22Rv1 (cell line): ENCODE data around the gene LNPEP.
"Not testable (repeated sequence)": the region's sequence is repeated elsewhere in the genome, so short reads cannot be mapped to it uniquely, and the experiment has no call there.

ENCODE experiments used
- H3K27ac ChIP-seq: fragments of 450-650 bp; 2 replicates; pipeline ENCODE4 v1.5.1; 2017
- ZFX ChIP-seq: fragments of 450-650 bp; IDR thresholded peaks from 2 replicates; pipeline ENCODE4 v1.6.1; 2017; ENCODE audit warnings: antibody characterized with exemption, borderline replicate concordance
- TF ChIP-seq, protein P1 (sequence below): fragments of 450-650 bp; IDR thresholded peaks from 2 replicates; pipeline ENCODE4 v1.5.1; 2017; ENCODE audit warnings: mild to moderate bottlenecking

Gene LNPEP

GRCh38 chr5:96930058-96930457 is 5.8 kb upstream of the LNPEP start:
- no peak overlapping the region for H3K27ac ChIP-seq
- TF ChIP-seq, protein P1, sequence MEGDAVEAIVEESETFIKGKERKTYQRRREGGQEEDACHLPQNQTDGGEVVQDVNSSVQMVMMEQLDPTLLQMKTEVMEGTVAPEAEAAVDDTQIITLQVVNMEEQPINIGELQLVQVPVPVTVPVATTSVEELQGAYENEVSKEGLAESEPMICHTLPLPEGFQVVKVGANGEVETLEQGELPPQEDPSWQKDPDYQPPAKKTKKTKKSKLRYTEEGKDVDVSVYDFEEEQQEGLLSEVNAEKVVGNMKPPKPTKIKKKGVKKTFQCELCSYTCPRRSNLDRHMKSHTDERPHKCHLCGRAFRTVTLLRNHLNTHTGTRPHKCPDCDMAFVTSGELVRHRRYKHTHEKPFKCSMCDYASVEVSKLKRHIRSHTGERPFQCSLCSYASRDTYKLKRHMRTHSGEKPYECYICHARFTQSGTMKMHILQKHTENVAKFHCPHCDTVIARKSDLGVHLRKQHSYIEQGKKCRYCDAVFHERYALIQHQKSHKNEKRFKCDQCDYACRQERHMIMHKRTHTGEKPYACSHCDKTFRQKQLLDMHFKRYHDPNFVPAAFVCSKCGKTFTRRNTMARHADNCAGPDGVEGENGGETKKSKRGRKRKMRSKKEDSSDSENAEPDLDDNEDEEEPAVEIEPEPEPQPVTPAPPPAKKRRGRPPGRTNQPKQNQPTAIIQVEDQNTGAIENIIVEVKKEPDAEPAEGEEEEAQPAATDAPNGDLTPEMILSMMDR: no peak
- TF ChIP-seq ZFX: no peak

DNA sequence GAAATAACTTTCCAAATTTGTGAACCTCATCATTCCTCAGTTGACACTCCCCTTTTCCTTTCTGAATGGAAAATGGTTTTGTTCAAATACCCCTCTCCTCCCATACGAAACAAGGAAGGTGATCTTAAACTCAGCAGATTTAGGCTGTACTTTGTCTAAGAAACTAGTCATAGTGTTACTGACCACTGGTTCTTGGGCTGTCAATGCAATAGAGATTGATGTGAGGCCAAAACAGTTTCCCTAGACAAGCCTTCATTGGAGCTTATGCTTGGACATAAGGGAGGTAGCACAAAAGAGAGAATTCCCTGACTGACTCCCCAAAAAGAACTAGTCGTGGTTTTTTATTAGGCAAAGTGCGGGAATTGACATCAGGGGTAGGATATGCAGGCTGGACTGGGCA is 5.3 kb upstream of the LNPEP start:
- no peak for TF ChIP-seq ZFX
- TF ChIP-seq, protein P1: no peak

GRCh38 chr5:96931037-96931436 is 4.8 kb upstream of the LNPEP start:
- H3K27ac ChIP-seq: not testable (repeated sequence)

More for the DNA sequence above, 5.3 kb upstream of the LNPEP start:
- no peak overlapping the region for H3K27ac ChIP-seq

- H3K27ac ChIP-seq: no peak overlapping the region
Observed at GRCh38 chr5:96931605-96932004, 4.3 kb upstream of the LNPEP start.

DNA sequence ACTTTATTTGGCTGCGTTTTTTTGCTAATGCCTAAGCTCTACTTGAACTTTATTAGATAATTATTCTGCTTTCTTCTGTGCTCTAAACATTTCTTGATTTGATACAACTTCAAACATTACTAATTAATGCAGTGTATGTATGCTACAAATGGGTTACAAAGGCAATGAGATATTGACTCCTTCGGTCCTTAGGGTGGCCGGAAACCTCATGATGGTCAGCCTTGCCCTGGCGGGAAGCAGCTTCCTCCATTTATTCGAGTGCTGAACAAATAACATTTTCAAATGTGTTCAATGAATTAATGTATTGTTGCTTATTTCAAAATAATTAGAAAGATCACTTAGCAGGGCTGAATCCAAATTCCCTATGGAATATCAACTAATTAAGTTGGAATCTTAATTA is 3.9 kb upstream of the LNPEP start:
- TF ChIP-seq, protein P1: no peak
- TF ChIP-seq ZFX: no peak
- no peak overlapping the region for H3K27ac ChIP-seq

More at GRCh38 chr5:96931605-96932004, 4.3 kb upstream of the LNPEP start:
- TF ChIP-seq, protein P1: no peak
- TF ChIP-seq ZFX: no peak

DNA sequence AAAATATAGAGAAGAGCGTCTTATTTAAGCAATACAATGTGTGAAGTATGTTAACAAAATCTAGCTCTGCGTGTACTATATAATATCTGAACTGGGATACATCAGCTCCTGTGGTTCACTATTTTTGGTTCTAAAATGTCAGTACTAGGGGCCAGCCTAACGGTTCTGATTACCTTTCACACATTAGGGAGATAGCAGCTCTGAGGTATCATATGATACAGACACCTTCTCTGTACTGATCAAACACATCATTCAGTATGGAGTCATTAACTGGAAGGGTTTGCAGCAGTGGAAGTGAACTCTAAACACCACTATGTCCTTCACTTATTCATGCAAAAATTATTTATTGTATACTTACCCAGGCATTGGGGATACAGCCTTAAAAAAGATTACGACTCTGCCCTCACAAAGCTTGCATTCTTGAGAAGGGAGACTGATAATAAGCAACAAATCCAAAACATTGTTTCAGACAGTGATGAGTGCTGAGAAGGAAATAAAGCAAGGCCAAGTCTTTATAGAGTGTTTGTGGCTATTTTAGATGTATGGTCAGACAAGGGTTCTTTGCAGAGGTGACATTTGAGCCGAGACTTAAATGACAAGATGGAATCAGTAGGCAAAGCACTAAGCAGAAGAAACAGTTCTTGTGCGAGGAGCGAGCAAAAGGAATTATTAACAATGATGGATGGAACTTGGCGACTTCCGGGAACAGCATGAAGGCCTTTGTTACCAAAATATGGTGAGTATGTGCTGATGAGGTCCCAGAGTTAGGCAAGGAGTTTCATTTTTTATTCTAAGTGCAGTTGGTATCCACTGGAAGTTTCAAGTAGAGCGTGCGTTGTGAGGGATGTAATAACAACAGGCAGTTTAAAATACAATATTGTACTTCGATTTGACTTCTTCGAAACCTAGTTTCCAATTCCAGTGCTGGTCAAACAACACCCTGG is 1.8 kb upstream of the LNPEP start:
- H3K27ac ChIP-seq: peak overlapping the region; percentile 95
- TF ChIP-seq, protein P1: no peak
- no peak for TF ChIP-seq ZFX

DNA sequence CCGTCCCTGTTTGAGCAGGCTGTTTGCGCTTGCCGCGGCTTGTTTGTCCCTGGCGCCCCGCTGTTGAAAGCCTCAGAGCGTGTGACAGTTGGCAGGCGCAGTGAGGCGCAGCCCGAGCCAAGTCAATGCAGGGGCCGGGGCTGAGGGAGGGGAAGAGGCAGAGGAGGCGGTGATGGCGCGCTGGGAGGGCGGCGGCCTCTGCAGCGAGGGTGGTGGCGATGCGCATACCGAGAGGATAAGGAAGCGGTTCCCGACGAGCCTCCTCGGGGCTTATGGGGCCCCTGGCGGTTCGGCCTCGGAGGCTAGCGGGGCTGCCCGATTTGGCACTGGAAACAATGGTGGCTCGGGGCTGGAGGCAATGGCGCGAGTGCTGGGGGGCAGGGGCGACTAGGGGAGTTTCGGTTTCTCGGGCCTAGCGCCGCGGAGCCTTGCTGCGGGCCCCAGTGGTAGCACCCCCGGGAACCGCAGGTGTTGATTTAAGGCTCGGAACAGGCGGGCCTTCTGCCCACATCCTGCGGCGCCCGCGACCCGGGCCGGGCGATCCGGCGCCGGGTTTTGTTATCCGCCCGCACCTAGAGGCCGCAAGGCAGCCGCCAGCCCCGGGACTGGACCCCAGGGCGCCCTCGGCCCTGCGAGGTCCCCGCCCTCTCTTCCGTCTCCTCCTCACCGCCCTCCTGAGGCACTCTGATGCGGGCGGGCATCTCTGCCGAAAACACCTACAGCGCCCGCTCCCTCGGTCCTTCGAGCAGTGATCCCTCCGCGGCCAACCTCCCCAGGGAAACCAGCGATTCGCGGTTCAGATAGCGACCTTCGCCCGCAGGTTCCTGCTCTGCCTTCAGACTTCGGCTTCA is 947 bp upstream of the LNPEP start:
- TF ChIP-seq ZFX: no peak
- TF ChIP-seq, protein P1: no peak
- H3K27ac ChIP-seq: peak overlapping the region; percentile 95
